Parathyroid adenoma (tissue), 2 donors: Measurements from ENCODE around the gene NPIPB8.
"Not testable (repeated sequence)": the region's sequence is repeated elsewhere in the genome, so short reads cannot be mapped to it uniquely, and the experiment has no call there.

Experiments used
- H2AFZ ChIP-seq: fragments of 300-600 bp; sonication (generic); one replicate; pipeline ENCODE4 v1.7.0; 2017; ENCODE audit warnings: antibody characterized with exemption, mild to moderate bottlenecking
- H3K27ac ChIP-seq: fragments of 300-600 bp; sonication (generic); one replicate; pipeline ENCODE4 v1.7.0; 2017
- H3K27me3 ChIP-seq: fragments of 300-600 bp; sonication (generic); one replicate; pipeline ENCODE4 v1.7.0; 2017; ENCODE audit warnings: low read length; ENCODE audit not compliant: control insufficient read depth, insufficient read depth
- H3K36me3 ChIP-seq: fragments of 300-600 bp; sonication (generic); one replicate; pipeline ENCODE4 v1.7.0; 2017; ENCODE audit warnings: low read length; ENCODE audit not compliant: control insufficient read depth, insufficient read depth
- H3K4me1 ChIP-seq: fragments of 300-600 bp; sonication (generic); one replicate; pipeline ENCODE4 v1.7.0; 2017; ENCODE audit warnings: control low read depth
- H3K4me2 ChIP-seq: fragments of 300-600 bp; sonication (generic); one replicate; pipeline ENCODE4 v1.7.0; 2017; ENCODE audit warnings: low read length
- H3K4me3 ChIP-seq: fragments of 300-600 bp; sonication (generic); one replicate; pipeline ENCODE4 v1.7.0; 2017; ENCODE audit warnings: low read depth, low read length
- H3K79me2 ChIP-seq: fragments of 300-600 bp; sonication (generic); one replicate; pipeline ENCODE4 v1.7.0; 2017; ENCODE audit warnings: control low read depth
- H3K9ac ChIP-seq: fragments of 300-600 bp; sonication (generic); one replicate; pipeline ENCODE4 v1.7.0; 2017; ENCODE audit warnings: mild to moderate bottlenecking
- H3K9me3 ChIP-seq: fragments of 300-600 bp; sonication (generic); one replicate; pipeline ENCODE4 v1.7.0; 2017; ENCODE audit warnings: low read length; ENCODE audit not compliant: control insufficient read depth
- donor health status: primary hyperparathyroidism.

The NPIPB8 gene

GRCh38 chr16:28668199-28668598 is 30.3 kb downstream of the NPIPB8 start:
- H3K9ac ChIP-seq, H2AFZ ChIP-seq, H3K9me3 ChIP-seq, H3K27ac ChIP-seq, H3K79me2 ChIP-seq, H3K4me1 ChIP-seq, H3K27me3 ChIP-seq, H3K4me2 ChIP-seq, H3K4me3 ChIP-seq, H3K36me3 ChIP-seq: not testable (repeated sequence)

GRCh38 chr16:28688327-28688952 is 50.6 kb downstream of the NPIPB8 start:
- H3K4me2 ChIP-seq, H3K27ac ChIP-seq, H3K9me3 ChIP-seq, H3K9ac ChIP-seq, H3K27me3 ChIP-seq, H3K4me1 ChIP-seq, H3K4me3 ChIP-seq, H3K36me3 ChIP-seq, H3K79me2 ChIP-seq, H2AFZ ChIP-seq: not testable (repeated sequence)

GRCh38 chr16:28689425-28689824 is 51.6 kb downstream of the NPIPB8 start:
- not testable (repeated sequence) for H2AFZ ChIP-seq, H3K4me2 ChIP-seq, H3K36me3 ChIP-seq, H3K9me3 ChIP-seq, H3K9ac ChIP-seq, H3K79me2 ChIP-seq, H3K4me3 ChIP-seq, H3K27me3 ChIP-seq, H3K27ac ChIP-seq, H3K4me1 ChIP-seq

GRCh38 chr16:28691722-28692121 is 53.9 kb downstream of the NPIPB8 start:
- not testable (repeated sequence) for H3K27me3 ChIP-seq, H3K9ac ChIP-seq, H3K79me2 ChIP-seq, H3K27ac ChIP-seq, H3K36me3 ChIP-seq, H3K4me2 ChIP-seq, H3K4me1 ChIP-seq, H3K9me3 ChIP-seq, H3K4me3 ChIP-seq, H2AFZ ChIP-seq

GRCh38 chr16:28693257-28693950 is 55.5 kb downstream of the NPIPB8 start:
- not testable (repeated sequence) for H3K4me3 ChIP-seq, H2AFZ ChIP-seq, H3K9ac ChIP-seq, H3K27ac ChIP-seq, H3K27me3 ChIP-seq, H3K9me3 ChIP-seq, H3K4me1 ChIP-seq, H3K79me2 ChIP-seq, H3K4me2 ChIP-seq, H3K36me3 ChIP-seq

GRCh38 chr16:28699792-28700191 is 61.9 kb downstream of the NPIPB8 start:
- not testable (repeated sequence) for H2AFZ ChIP-seq, H3K27me3 ChIP-seq, H3K4me2 ChIP-seq, H3K4me1 ChIP-seq, H3K27ac ChIP-seq, H3K9ac ChIP-seq, H3K9me3 ChIP-seq, H3K36me3 ChIP-seq, H3K79me2 ChIP-seq, H3K4me3 ChIP-seq

- not testable (repeated sequence) for H3K36me3 ChIP-seq, H3K27me3 ChIP-seq, H3K9me3 ChIP-seq, H3K79me2 ChIP-seq, H3K4me1 ChIP-seq, H3K4me3 ChIP-seq, H3K4me2 ChIP-seq, H3K27ac ChIP-seq, H3K9ac ChIP-seq, H2AFZ ChIP-seq
Measured at GRCh38 chr16:28700349-28700748, 62.5 kb downstream of the NPIPB8 start.

GRCh38 chr16:28701384-28701783 is 63.5 kb downstream of the NPIPB8 start:
- H3K36me3 ChIP-seq, result not testable (repeated sequence)

GRCh38 chr16:28704246-28704645 is 66.4 kb downstream of the NPIPB8 start:
- not testable (repeated sequence) for H2AFZ ChIP-seq, H3K4me2 ChIP-seq, H3K9me3 ChIP-seq, H3K27ac ChIP-seq, H3K27me3 ChIP-seq, H3K9ac ChIP-seq, H3K36me3 ChIP-seq, H3K4me1 ChIP-seq, H3K79me2 ChIP-seq, H3K4me3 ChIP-seq

More at GRCh38 chr16:28701384-28701783, 63.5 kb downstream of the NPIPB8 start:
- not testable (repeated sequence) for H3K4me3 ChIP-seq, H3K9me3 ChIP-seq, H3K9ac ChIP-seq, H3K4me1 ChIP-seq, H3K27me3 ChIP-seq, H2AFZ ChIP-seq, H3K79me2 ChIP-seq, H3K27ac ChIP-seq, H3K4me2 ChIP-seq
